Measurements from ENCODE around the gene ROR1.

- TF ChIP-seq CTCF (IDR thresholded peaks at IDR 0.05) (no peak), POLR2A (IDR thresholded peaks at IDR 0.05) (no peak)
Measured at GRCh38 chr1:63833363-63834119, 59.7 kb downstream of the ROR1 start.

All from thyroid gland (tissue), 4 donors.